ENCODE data around the gene PPP1R13L.

Gene PPP1R13L

GRCh38 chr19:45333609-45334303 lies 71.1 kb downstream of the PPP1R13L start:
- Histone ChIP-seq H3K27me3 (ENCODE audit: low read depth, low read length) (no peaks in the 10 kb centered on the region), H3K4me2 (ENCODE audit: low read length) (no peak overlapping the region), H3K79me2 (ENCODE audit: low read length) (no peaks in the 10 kb centered on the region), H3K9me3 (ENCODE audit: insufficient read depth, low read length) (no peaks in the 10 kb centered on the region), H3K4me3 (ENCODE audit: low read length) (no peak overlapping the region), H4K20me1 (ENCODE audit: insufficient read depth, low read length) (no peaks in the 10 kb centered on the region), H3K9ac (ENCODE audit: low read length) (no peak overlapping the region), H3K4me1 (ENCODE audit: low read length) (peaks cover 3% of the 10 kb centered on the region; the same call in 1 of the 2 replicates), H2AFZ (ENCODE audit: low read depth, low read length) (no peak overlapping the region), H3K36me3 (replicated peaks; ENCODE audit: low read depth, low read length) (no peaks in the 10 kb centered on the region), H3K27ac (ENCODE audit: low read length) (no peak overlapping the region)
- no peak for TF ChIP-seq EZH2phosphoT487 (IDR thresholded peaks at IDR 0.05; ENCODE audit: low read depth)
- no peak for TF ChIP-seq CTCF (IDR thresholded peaks at IDR 0.05; ENCODE audit: low read depth, low read length)

- no peaks in the 10 kb centered on the region for H4K20me1 ChIP-seq (ENCODE audit: insufficient read depth, low read length)
- TF ChIP-seq CTCF (IDR thresholded peaks at IDR 0.05; ENCODE audit: low read depth, low read length) (no peak), EZH2phosphoT487 (IDR thresholded peaks at IDR 0.05; ENCODE audit: low read depth) (no peak)
- H3K27me3 ChIP-seq (ENCODE audit: low read depth, low read length) = no peaks in the 10 kb centered on the region
- H3K9me3 ChIP-seq (ENCODE audit: insufficient read depth, low read length) = no peaks in the 10 kb centered on the region
- no peak overlapping the region for H3K4me2 ChIP-seq (ENCODE audit: low read length)
- H3K9ac ChIP-seq (ENCODE audit: low read length) = no peak overlapping the region
- no peak overlapping the region for H3K27ac ChIP-seq (ENCODE audit: low read length)
- H3K79me2 ChIP-seq (ENCODE audit: low read length) = no peaks in the 10 kb centered on the region
- no peaks in the 10 kb centered on the region for H3K36me3 ChIP-seq (replicated peaks; ENCODE audit: low read depth, low read length)
- peaks cover 2% of the 10 kb centered on the region; the same call in 1 of the 2 replicates for H3K4me1 ChIP-seq (ENCODE audit: low read length)
- H2AFZ ChIP-seq (ENCODE audit: low read depth, low read length) = no peak overlapping the region
- H3K4me3 ChIP-seq (ENCODE audit: low read length) = no peak overlapping the region
Observed at GRCh38 chr19:45331411-45331810, 73.5 kb downstream of the PPP1R13L start.
